ENCODE results near the gene RSPH3.
A peak's percentile ranks its signal among the peaks of the same experiment; 100 is the strongest.
"Not testable (repeated sequence)": the region's sequence is repeated elsewhere in the genome, so short reads cannot be mapped to it uniquely, and the experiment has no call there.

RSPH3 gene

DNA sequence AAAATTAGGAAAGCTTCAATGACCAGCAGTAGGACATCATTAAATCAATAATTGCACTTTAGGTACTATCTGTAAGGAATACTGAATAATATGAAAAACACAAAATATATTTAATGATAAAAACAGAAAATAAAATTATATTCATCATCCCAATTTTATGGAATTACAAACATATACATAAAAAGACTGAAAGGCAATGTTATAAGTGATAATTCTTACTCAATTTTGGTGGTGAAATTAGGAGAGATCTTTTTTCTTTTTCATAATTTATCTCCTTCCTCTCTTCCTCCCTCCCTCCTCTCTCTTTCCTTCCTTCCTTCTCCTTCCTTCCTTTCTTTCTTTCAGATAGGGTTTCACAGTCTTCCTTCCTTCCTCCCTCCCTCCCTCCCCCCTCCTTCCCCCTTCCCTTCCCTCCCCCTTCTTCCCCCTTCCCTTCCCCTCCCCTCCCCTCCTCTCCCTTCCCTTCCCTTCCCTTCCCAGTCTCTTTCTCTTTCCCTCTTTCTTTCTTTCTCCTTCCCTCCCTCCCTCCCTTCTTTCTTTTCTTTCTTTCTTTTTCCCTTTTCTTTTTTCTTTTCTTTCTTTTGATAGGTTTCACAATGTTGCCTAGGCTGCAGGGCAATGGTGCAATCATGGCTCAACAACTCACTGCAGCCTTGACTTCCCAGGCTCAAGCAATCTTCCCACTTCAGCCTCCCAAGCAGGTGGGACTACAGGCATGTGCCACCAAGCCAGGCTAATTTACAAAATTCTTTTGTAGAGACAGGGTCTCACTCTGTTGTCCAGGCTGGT is 36.8 kb downstream of the RSPH3 start:
- Mint-ChIP-seq H3K9me3 (peaks cover 13 to 15% of the 10 kb centered on the region in 2 donors), H3K4me1 (no peaks in the 10 kb centered on the region), H3K27me3 (no peaks in the 10 kb centered on the region), H3K4me3 (no peak overlapping the region), H3K27ac (no peak overlapping the region)
- DNase-seq (no peak), ATAC-seq (no peak)

- DNase-seq (no peak), ATAC-seq (no peak)
- Mint-ChIP-seq H3K4me3 (no peak overlapping the region), H3K27ac (peak overlapping the region in 1 of 2 donors; percentile 2), H3K4me1 (no peaks in the 10 kb centered on the region), H3K9me3 (peaks cover 9% of the 10 kb centered on the region in 2 donors), H3K27me3 (no peaks in the 10 kb centered on the region)
Measured at GRCh38 chr6:158962371-158962770, 37.6 kb downstream of the RSPH3 start.

- no peaks in the 10 kb centered on the region for H3K4me1 Mint-ChIP-seq
- no peaks in the 10 kb centered on the region for H3K27me3 Mint-ChIP-seq
- H3K9me3 Mint-ChIP-seq, result no peaks in the 10 kb centered on the region
- ATAC-seq, result no peak
- no peak overlapping the region for H3K4me3 Mint-ChIP-seq
- DNase-seq, result no peak
- peak overlapping the region in 1 of 2 donors; percentile 19 for H3K27ac Mint-ChIP-seq
Measured at GRCh38 chr6:158960026-158960425, 40.0 kb downstream of the RSPH3 start.

- H3K9me3 Mint-ChIP-seq, result no peaks in the 10 kb centered on the region
- H3K4me1 Mint-ChIP-seq, result no peaks in the 10 kb centered on the region
- no peak for DNase-seq
- H3K4me3 Mint-ChIP-seq, result no peak overlapping the region
- no peak for ATAC-seq
- H3K27ac Mint-ChIP-seq, result no peak overlapping the region
- no peaks in the 10 kb centered on the region for H3K27me3 Mint-ChIP-seq
Measured at GRCh38 chr6:158959552-158959951, 40.5 kb downstream of the RSPH3 start.

GRCh38 chr6:158958504-158959386 is 41.3 kb downstream of the RSPH3 start:
- Mint-ChIP-seq H3K27ac (no peak overlapping the region), H3K4me1 (no peaks in the 10 kb centered on the region), H3K27me3 (no peaks in the 10 kb centered on the region), H3K9me3 (no peaks in the 10 kb centered on the region), H3K4me3 (no peak overlapping the region)
- peak; percentile 68 for ATAC-seq
- no peak for DNase-seq

GRCh38 chr6:158955255-158955654 is 44.7 kb downstream of the RSPH3 start:
- ATAC-seq (no peak), DNase-seq (no peak)
- Mint-ChIP-seq H3K4me3 (no peak overlapping the region), H3K4me1 (no peaks in the 10 kb centered on the region), H3K9me3 (no peaks in the 10 kb centered on the region), H3K27ac (no peak overlapping the region), H3K27me3 (no peaks in the 10 kb centered on the region)

GRCh38 chr6:158954753-158955152 is 45.2 kb downstream of the RSPH3 start:
- Mint-ChIP-seq H3K27ac (no peak overlapping the region), H3K4me1 (no peaks in the 10 kb centered on the region), H3K27me3 (no peaks in the 10 kb centered on the region), H3K9me3 (no peaks in the 10 kb centered on the region), H3K4me3 (no peak overlapping the region)
- DNase-seq (no peak), ATAC-seq (no peak)

GRCh38 chr6:158952011-158952410 is 48.0 kb downstream of the RSPH3 start:
- not testable (repeated sequence) for DNase-seq, H3K9me3 Mint-ChIP-seq, H3K4me3 Mint-ChIP-seq, ATAC-seq, H3K27me3 Mint-ChIP-seq, H3K27ac Mint-ChIP-seq, H3K4me1 Mint-ChIP-seq

GRCh38 chr6:158951565-158951964 is 48.4 kb downstream of the RSPH3 start:
- not testable (repeated sequence) for H3K4me3 Mint-ChIP-seq, H3K9me3 Mint-ChIP-seq, H3K27me3 Mint-ChIP-seq, ATAC-seq, H3K27ac Mint-ChIP-seq, DNase-seq, H3K4me1 Mint-ChIP-seq

DNA sequence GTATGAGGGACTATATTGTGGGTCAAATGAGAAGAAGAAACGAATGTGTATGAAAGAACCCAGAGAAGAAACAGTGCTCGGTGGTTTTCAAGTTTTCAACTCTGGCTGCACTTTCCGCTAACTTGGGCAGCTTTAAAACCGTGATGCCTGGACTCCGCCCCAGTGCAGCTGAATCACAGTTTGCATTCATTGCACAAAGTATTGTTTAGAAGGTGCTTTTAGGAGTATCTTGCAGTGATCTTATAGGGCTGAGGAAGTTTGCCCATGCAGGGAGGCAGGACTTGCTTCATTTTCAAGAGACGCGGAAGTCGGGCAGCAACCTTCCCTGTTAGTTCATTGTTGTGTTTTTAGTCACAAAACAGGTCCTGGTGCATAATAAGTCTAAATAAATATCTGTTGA is 52.7 kb downstream of the RSPH3 start:
- no peak overlapping the region for H3K4me3 Mint-ChIP-seq
- DNase-seq, result no peak
- H3K27me3 Mint-ChIP-seq, result no peaks in the 10 kb centered on the region

GRCh38 chr6:158943380-158944032 is 56.5 kb downstream of the RSPH3 start:
- H3K27ac Mint-ChIP-seq, result no peak overlapping the region
- H3K27me3 Mint-ChIP-seq, result peaks cover 25% of the 10 kb centered on the region
- H3K4me1 Mint-ChIP-seq, result peaks cover 16% of the 10 kb centered on the region
- H3K9me3 Mint-ChIP-seq, result peaks cover 10 to 13% of the 10 kb centered on the region in 2 donors
- H3K4me3 Mint-ChIP-seq, result no peak overlapping the region
- ATAC-seq (no peak), DNase-seq (no peak)

More for the DNA sequence above, 52.7 kb downstream of the RSPH3 start:
- Mint-ChIP-seq H3K27ac (no peak overlapping the region), H3K4me1 (no peaks in the 10 kb centered on the region), H3K9me3 (peaks cover 8 to 10% of the 10 kb centered on the region in 2 donors)
- no peak for ATAC-seq

DNA sequence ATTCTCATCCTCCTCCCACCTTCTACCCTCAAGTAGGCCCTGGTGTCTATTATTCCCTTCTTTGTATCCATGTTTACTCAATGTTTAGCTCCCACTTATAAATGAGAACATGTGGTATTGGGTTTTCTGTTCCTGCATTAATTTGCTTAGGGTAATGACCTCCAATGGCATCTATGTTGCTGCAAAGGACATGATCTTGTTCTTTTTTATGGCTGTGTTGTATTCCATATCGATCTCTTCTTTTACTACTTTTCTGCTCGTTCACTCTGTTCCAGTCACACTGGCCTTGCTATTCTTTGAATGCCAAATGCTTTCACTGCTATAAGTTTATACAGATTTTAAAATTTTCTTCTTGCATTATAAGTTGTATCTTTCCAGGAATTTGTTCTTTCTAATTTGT is 57.7 kb downstream of the RSPH3 start:
- Mint-ChIP-seq H3K27me3 (peaks cover 36% of the 10 kb centered on the region), H3K9me3 (peaks cover 10 to 13% of the 10 kb centered on the region in 2 donors), H3K27ac (no peak overlapping the region), H3K4me3 (no peak overlapping the region), H3K4me1 (peaks cover 16% of the 10 kb centered on the region)
- no peak for DNase-seq
- no peak for ATAC-seq

DNA sequence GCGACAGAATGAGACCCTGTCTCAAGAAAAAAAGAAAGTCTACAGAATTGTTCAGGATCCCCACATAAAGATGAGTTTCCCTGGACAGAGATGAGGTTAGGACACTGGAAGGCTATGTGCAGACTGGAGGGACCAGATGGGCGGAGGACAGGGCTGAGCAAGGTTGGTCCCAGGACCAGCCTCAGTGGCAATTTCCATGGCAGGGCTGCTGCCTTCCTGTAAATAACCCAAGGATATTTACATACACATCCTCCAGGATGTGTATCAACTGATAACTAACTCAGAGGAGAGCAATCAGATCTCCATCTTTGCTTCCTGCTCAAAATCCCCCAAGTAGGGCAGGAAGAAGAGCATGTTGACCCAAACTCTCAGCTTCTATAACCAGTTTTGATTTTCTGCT is 58.8 kb downstream of the RSPH3 start:
- no peak overlapping the region for H3K4me3 Mint-ChIP-seq
- DNase-seq (no peak), ATAC-seq (no peak)
- peaks cover 10 to 13% of the 10 kb centered on the region in 2 donors for H3K9me3 Mint-ChIP-seq
- peaks cover 36% of the 10 kb centered on the region for H3K27me3 Mint-ChIP-seq
- H3K4me1 Mint-ChIP-seq, result peaks cover 16% of the 10 kb centered on the region
- no peak overlapping the region for H3K27ac Mint-ChIP-seq

DNA sequence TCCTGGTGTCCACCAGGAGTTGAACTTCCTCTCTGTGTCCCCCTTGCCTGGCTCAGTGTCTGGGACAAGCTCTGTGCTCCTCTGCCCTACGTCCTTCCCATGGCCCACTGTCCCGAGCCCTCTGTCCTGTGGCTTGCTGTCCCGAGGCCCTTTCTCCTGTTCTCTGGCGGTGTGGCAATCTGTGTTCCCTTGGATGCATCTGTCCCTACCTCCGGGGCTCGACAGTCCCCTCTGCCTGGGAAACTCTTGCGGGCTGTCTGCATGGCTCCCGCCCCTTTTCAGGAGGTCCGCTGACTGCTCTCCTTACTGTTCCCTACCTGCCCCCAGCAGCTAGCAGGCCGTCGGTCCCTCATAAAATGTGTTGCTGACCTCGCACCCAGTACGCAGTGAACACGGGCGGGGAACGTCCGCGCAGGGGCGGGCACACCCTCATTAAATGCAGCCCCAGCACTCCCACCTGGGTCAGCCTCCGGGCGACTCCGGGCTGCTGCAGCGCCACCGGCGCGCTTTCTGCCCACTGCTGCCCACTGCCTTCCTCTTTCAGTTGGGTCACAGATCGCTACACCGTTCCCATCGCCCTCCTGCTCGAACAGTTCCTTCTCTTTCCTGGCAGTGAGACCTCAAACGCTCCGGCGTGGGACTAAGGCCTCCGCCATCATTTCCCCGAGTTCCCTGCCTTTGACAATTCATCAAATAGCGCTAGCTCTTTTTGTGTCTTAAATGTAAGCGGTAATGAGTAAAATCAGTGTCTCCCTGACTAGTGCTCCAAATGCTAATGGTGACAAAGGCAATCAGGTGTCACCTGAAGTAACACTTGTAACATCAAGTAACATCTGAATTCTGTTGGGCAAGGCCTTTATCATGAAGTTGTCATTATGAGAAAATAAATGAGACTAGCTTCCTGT is 60.5 kb downstream of the RSPH3 start:
- DNase-seq (no peak), ATAC-seq (peak; percentile 42)
- Mint-ChIP-seq H3K9me3 (peaks cover 10 to 13% of the 10 kb centered on the region in 2 donors), H3K4me3 (peak overlapping the region; percentile 72 to 83), H3K27me3 (peaks cover 36% of the 10 kb centered on the region), H3K27ac (peak overlapping the region; percentile 14 to 20), H3K4me1 (peaks cover 16% of the 10 kb centered on the region)

- ATAC-seq (peak; percentile 52), DNase-seq (no peak)
- Mint-ChIP-seq H3K27me3 (peaks cover 36% of the 10 kb centered on the region), H3K4me3 (peak overlapping the region; percentile 72 to 83), H3K9me3 (peaks cover 10 to 13% of the 10 kb centered on the region in 2 donors), H3K4me1 (peaks cover 16% of the 10 kb centered on the region), H3K27ac (no peak overlapping the region)
Measured at GRCh38 chr6:158938811-158939254, 61.2 kb downstream of the RSPH3 start.

Data from stimulated activated naive CD8-positive, alpha-beta T cell treated with anti-CD3 and anti-CD28 coated beads, Interleukin-15, amount 100 ng/mL, for 72 hours (primary cell).